Erythroblast (primary cell): ENCODE data around the gene DLGAP5.
A peak's percentile ranks its signal among the peaks of the same experiment; 100 is the strongest.

Source experiments
- GATA1 ChIP-seq: IDR thresholded peaks from 2 replicates; pipeline ENCODE4 v1.6.1; 2011; ENCODE audit warnings: low read depth, mild to moderate bottlenecking, control low read depth, low read length, moderate library complexity
- POLR2A ChIP-seq: IDR thresholded peaks from 2 replicates; pipeline ENCODE4 v1.6.1; 2011; ENCODE audit warnings: mild to moderate bottlenecking, low read length

GRCh38 chr14:55129086-55129427 lies 62.3 kb downstream of the DLGAP5 start, which contains the start of gene LGALS3:
- TF ChIP-seq POLR2A = peak; percentile 79
- TF ChIP-seq GATA1 = no peak
